ENCODE data around the gene PTPRA. TPM values are rescaled to one million over a fixed set of nuclear protein-coding genes. Genes with fewer than 3 reads are reported as not detected.
A peak's percentile ranks its signal among the peaks of the same experiment; 100 is the strongest.
"Not testable (repeated sequence)": the region's sequence is repeated elsewhere in the genome, so short reads cannot be mapped to it uniquely, and the experiment has no call there.

Gene PTPRA
- total and polyA plus RNA-seq, 9 donors = 37.4 to 60.5 (median 45.7) TPM

DNA sequence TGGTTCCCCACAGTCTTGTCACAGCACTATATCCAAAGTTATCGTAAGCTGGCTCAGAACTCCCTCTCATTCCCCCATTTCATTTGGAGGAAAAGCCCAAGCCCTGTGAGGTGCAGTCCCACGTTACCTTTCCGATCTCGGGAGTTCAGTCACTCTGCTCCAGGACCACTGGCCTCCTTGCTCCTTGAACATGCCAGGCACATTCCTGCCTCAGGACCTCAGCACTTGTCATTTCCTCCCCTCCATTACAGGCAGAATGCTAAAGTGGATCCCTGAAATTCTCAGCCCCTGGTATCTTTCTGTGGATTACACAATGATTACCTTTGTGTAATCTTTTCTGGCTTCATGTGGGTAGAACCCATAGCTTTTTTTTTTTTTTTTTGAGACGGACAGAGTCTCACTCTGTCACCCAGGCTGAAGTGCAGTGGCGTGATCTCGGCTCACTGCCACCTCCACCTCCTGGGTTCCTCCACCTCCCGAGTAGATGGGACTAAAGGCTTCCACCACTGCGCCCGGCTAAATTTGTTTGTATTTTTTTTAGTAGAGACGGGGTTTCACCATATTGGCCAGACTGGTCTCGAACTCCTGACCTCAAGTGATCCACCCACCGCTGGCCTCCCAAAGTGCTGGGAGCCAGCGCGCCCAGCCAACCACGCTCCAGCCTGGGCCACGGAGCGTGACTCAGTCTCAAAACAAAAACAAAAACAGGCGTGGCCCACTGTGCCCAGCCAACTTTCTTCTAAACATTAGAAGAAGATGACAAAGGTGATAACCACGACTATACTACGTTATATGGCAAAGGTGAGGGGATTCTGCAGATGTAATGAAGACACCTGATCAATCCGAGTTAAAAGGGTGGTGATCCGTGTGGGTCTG is 194.1 kb downstream of the PTPRA start:
- Histone ChIP-seq H3K4me1 (ENCODE audit: control insufficient read depth, insufficient read depth, low read length) (peaks cover 8% of the 10 kb centered on the region), H3K27ac (ENCODE audit: low read length) (no peak overlapping the region), H3K27me3 (ENCODE audit: control insufficient read depth, insufficient read depth, low read length) (peaks cover 19% of the 10 kb centered on the region), H3K4me3 (ENCODE audit: low read length) (no peak overlapping the region), H3K9me3 (replicated peaks; ENCODE audit: control insufficient read depth, low read depth, low read length) (no peaks in the 10 kb centered on the region), H3K36me3 (ENCODE audit: control insufficient read depth, insufficient read depth, low read length) (no peaks in the 10 kb centered on the region)
- 78% methylated on average over 14 of the region's 23 CpGs for WGBS (ENCODE audit: insufficient coverage)
- no peak for DNase-seq

DNA sequence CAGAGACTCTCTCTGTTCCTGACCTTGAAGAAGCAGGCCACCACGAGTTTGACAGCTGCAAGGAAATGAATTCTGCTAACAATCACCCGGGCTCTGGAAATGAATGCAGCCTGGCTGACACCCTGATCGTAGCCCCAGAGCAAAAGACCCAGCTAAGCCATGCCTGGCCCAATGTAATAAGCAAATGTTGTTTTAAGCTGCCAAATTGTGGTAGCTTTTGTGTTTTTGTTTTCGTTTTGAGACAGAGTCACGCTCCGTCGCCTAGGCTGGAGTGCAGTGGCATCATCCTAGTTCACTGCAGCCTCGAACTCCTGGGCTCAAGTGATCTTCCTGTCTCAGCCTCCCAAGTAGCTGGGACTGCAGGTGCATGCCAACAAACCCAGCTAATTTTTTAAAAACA is 194.8 kb downstream of the PTPRA start:
- Histone ChIP-seq H3K4me1 (ENCODE audit: control insufficient read depth, insufficient read depth, low read length) (peaks cover 10% of the 10 kb centered on the region), H3K4me3 (ENCODE audit: low read length) (no peak overlapping the region), H3K27ac (ENCODE audit: low read length) (no peak overlapping the region), H3K36me3 (ENCODE audit: control insufficient read depth, insufficient read depth, low read length) (no peaks in the 10 kb centered on the region), H3K27me3 (ENCODE audit: control insufficient read depth, insufficient read depth, low read length) (peaks cover 26% of the 10 kb centered on the region), H3K9me3 (replicated peaks; ENCODE audit: control insufficient read depth, low read depth, low read length) (no peaks in the 10 kb centered on the region)
- DNase-seq = no peak
- WGBS (ENCODE audit: insufficient coverage) = 66% methylated on average over 7 of the region's 8 CpGs

DNA sequence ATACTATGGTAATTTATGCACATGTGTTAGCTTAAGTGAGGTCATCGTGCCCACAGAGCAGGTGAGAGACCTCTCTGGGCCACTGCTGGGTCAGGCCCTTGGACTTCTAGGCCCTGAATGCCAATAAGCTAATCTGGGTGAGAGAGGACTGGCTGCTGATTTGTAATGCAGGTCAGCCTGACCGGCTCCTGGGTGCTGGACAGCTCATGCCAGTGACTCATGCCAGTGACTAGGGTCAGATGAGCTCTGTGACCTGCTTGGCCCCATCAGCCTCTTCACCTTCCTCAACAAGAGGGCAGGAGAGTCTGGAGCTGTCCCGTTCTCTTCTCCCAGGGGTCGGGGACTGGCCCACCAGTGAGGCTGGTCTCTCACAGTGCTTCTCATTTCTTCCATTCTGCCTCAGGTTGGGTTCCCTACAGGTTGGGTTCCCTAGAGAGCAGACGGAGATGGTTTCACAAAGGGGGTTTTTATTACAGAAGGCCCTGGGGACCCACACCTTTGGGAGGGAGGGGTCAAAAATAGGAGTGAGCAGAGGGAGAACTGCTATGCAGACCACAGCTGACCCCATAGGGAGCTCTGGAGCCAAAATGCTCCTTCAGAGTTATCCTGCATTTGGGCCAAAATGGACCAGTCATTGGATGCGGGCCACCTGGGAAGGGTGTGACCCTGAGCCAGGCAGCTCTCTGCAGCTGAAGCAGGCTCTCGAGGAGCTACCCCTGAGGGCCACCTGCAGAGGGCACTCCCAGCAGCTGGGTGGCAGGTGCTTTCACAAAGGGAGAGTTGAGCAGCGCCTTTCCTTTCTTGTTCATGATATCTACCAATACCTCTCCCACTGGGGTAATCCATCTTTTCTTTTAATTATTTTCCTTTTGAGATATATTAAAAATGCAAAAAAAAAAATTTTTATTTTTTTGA is 196.0 kb downstream of the PTPRA start:
- no peaks in the 10 kb centered on the region for H3K36me3 ChIP-seq (ENCODE audit: control insufficient read depth, insufficient read depth, low read length)
- no peaks in the 10 kb centered on the region for H3K9me3 ChIP-seq (replicated peaks; ENCODE audit: control insufficient read depth, low read depth, low read length)
- 77% methylated on average over 4 of the region's 8 CpGs for WGBS (ENCODE audit: insufficient coverage)
- no peak for DNase-seq
- peaks cover 10% of the 10 kb centered on the region for H3K4me1 ChIP-seq (ENCODE audit: control insufficient read depth, insufficient read depth, low read length)
- no peak overlapping the region for H3K4me3 ChIP-seq (ENCODE audit: low read length)
- H3K27ac ChIP-seq (ENCODE audit: low read length) = no peak overlapping the region
- peaks cover 29% of the 10 kb centered on the region for H3K27me3 ChIP-seq (ENCODE audit: control insufficient read depth, insufficient read depth, low read length)

DNA sequence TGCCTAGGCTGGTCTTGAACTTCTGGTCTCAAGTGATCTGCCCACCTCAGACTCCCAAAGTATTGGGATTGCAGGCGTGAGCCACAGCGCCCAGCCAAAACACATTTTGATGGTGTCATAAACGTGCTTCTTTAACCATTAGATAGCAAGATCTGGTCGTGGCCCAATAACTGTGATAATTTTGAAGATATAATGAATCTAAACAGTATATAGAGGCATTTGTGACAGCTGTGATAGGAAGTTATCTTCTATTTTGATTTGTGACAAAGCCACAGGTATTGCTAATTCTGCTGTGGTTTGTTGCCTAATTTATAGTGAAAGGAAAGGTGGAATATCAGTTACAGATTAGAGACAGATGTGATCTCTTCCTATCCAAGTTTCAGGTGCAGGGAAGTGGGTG is 197.4 kb downstream of the PTPRA start:
- DNase-seq = no peak
- H3K4me1 ChIP-seq (ENCODE audit: control insufficient read depth, insufficient read depth, low read length) = peaks cover 10% of the 10 kb centered on the region

DNA sequence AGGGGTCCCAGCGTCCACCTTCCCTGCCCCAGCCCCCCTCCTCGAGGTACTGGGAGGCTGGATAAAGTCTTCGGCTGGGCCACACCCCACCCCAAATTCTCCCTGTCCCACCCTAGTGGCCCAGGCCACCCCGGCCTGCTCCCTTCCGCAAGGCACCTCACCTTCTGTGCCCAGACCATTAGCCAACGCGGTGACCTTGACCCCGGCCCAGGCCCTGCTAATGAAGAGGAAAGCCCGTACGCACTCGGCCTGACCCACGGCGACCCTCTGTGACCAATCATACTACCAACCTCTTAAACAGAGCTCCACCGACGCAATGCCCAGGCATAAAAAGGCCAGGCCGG is 198.0 kb downstream of the PTPRA start:
- Histone ChIP-seq H3K4me1 (ENCODE audit: control insufficient read depth, insufficient read depth, low read length) (peaks cover 10% of the 10 kb centered on the region), H3K27me3 (ENCODE audit: control insufficient read depth, insufficient read depth, low read length) (peaks cover 40% of the 10 kb centered on the region), H3K36me3 (ENCODE audit: control insufficient read depth, insufficient read depth, low read length) (no peaks in the 10 kb centered on the region), H3K27ac (ENCODE audit: low read length) (no peak overlapping the region), H3K9me3 (replicated peaks; ENCODE audit: control insufficient read depth, low read depth, low read length) (no peaks in the 10 kb centered on the region), H3K4me3 (ENCODE audit: low read length) (peak overlapping the region; percentile 45)
- DNase-seq = no peak
- WGBS (ENCODE audit: insufficient coverage) = 43% methylated on average over 16 of the region's 16 CpGs

More for the DNA sequence above, 197.4 kb downstream of the PTPRA start:
- Histone ChIP-seq H3K27ac (ENCODE audit: low read length) (no peak overlapping the region), H3K9me3 (replicated peaks; ENCODE audit: control insufficient read depth, low read depth, low read length) (no peaks in the 10 kb centered on the region), H3K36me3 (ENCODE audit: control insufficient read depth, insufficient read depth, low read length) (no peaks in the 10 kb centered on the region), H3K4me3 (ENCODE audit: low read length) (no peak overlapping the region), H3K27me3 (ENCODE audit: control insufficient read depth, insufficient read depth, low read length) (peaks cover 35% of the 10 kb centered on the region)
- 80% methylated on average over 1 of the region's 4 CpGs for WGBS (ENCODE audit: insufficient coverage)

DNA sequence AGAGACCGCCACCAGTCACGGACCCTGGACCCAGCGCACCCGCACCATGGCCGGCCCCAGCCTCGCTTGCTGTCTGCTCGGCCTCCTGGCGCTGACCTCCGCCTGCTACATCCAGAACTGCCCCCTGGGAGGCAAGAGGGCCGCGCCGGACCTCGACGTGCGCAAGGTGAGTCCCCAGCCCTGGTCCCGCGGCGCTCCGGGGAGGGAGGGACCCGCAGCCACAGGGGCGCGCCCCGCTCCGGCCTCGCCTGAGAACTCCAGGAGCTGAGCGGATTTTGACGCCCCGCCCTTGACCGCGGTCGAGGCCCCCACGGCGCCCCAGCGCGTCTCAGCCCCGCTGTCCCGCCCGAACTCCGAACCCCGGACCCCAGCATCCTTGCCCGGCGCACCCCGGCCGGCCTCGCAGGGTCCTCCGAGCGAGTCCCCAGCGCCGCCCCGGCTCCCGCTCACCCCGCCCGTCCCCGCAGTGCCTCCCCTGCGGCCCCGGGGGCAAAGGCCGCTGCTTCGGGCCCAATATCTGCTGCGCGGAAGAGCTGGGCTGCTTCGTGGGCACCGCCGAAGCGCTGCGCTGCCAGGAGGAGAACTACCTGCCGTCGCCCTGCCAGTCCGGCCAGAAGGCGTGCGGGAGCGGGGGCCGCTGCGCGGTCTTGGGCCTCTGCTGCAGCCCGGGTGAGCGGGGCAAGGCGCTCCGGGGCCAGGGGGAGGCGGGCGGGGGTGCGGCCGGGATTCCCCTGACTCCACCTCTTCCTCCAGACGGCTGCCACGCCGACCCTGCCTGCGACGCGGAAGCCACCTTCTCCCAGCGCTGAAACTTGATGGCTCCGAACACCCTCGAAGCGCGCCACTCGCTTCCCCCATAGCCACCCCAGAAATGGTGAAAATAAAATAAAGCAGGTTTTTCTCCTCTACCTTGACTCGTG is 198.6 kb downstream of the PTPRA start, which contains the start of gene OXT:
OXT (plus strand) TSS at position 11 of the 920 bp plus-strand sequence; CDS start at position 47, 36 bp downstream.
- no peak within 1 kb of the TSS for H3K27ac ChIP-seq (ENCODE audit: low read length)
- no peaks in the 10 kb centered on the region for H3K9me3 ChIP-seq (replicated peaks; ENCODE audit: control insufficient read depth, low read depth, low read length)
- peaks cover 42% of the 10 kb centered on the region for H3K27me3 ChIP-seq (ENCODE audit: control insufficient read depth, insufficient read depth, low read length)
- DNase-seq = peak; percentile 68
- 6% methylated on average over 84 of the region's 95 CpGs for WGBS (ENCODE audit: insufficient coverage)
- H3K4me1 ChIP-seq (ENCODE audit: control insufficient read depth, insufficient read depth, low read length) = peaks cover 10% of the 10 kb centered on the region
- no peaks in the 10 kb centered on the region for H3K36me3 ChIP-seq (ENCODE audit: control insufficient read depth, insufficient read depth, low read length)
- H3K4me3 ChIP-seq (ENCODE audit: low read length) = peak within 1 kb of the TSS; percentile 45

DNA sequence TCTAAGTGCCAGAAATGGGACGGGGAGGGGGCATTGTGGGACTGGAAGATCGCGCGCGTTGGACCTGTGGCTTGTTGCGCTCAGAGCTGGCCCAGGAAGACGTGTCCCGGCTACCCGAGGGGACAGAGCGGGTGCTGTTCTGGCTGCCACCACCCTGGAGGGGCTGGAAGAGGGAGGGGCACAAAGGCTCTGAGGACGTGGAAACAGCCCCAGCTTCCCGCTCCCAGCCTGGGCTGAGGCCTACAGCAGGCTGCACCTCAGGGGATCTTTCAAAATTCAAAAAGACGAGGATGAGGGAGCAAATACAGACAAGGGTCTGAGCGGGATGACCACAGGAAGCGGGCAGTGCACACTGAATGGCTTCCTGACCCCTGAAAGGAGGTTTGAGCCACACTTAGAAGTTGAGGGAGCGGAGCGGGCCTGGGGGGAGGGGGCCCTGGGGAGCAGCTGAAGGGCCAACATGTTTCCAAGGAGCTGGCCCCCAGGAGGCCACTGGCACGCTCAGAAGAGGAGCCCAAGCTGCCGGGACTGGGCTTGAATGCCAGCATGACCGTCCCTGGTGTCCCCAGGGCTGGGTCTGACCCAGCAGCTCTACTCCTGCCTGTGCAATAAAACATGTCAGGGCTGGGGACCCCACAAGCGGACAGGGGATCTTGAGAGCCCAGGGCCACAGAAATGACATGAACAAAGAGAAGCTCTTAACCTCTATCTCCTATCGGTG is 199.4 kb downstream of the PTPRA start:
- 61% methylated on average over 19 of the region's 22 CpGs for WGBS (ENCODE audit: insufficient coverage)
- DNase-seq = no peak
- Histone ChIP-seq H3K4me1 (ENCODE audit: control insufficient read depth, insufficient read depth, low read length) (peaks cover 10% of the 10 kb centered on the region), H3K27me3 (ENCODE audit: control insufficient read depth, insufficient read depth, low read length) (peaks cover 44% of the 10 kb centered on the region), H3K9me3 (replicated peaks; ENCODE audit: control insufficient read depth, low read depth, low read length) (no peaks in the 10 kb centered on the region), H3K36me3 (ENCODE audit: control insufficient read depth, insufficient read depth, low read length) (no peaks in the 10 kb centered on the region), H3K4me3 (ENCODE audit: low read length) (peak overlapping the region; percentile 45), H3K27ac (ENCODE audit: low read length) (no peak overlapping the region)

DNA sequence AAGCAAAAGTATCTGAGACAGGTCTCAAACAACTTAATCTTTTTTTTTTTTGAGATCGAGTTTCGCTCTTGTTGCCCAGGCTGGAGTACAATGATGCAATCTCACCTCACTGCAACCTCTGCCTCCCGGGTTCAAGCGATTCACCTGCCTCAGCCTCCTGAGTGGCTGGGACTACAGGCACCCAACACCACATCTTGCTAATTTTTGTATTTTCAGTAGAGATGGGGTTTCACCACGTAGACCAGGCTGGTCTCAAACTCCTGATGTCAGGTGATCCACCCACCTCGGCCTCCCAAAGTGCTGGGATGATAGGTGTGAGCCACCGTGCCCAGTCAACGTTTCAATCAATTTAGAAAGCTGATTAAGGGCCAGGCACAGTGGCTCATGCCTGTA is 200.0 kb downstream of the PTPRA start:
- not testable (repeated sequence) for H3K4me3 ChIP-seq (ENCODE audit: low read length); DNase-seq; H3K36me3 ChIP-seq (ENCODE audit: control insufficient read depth, insufficient read depth, low read length); H3K9me3 ChIP-seq (replicated peaks; ENCODE audit: control insufficient read depth, low read depth, low read length); H3K27ac ChIP-seq (ENCODE audit: low read length)
- peaks cover 10% of the 10 kb centered on the region for H3K4me1 ChIP-seq (ENCODE audit: control insufficient read depth, insufficient read depth, low read length)
- 86% methylated on average over 5 of the region's 8 CpGs for WGBS (ENCODE audit: insufficient coverage)
- H3K27me3 ChIP-seq (ENCODE audit: control insufficient read depth, insufficient read depth, low read length) = peaks cover 44% of the 10 kb centered on the region

DNA sequence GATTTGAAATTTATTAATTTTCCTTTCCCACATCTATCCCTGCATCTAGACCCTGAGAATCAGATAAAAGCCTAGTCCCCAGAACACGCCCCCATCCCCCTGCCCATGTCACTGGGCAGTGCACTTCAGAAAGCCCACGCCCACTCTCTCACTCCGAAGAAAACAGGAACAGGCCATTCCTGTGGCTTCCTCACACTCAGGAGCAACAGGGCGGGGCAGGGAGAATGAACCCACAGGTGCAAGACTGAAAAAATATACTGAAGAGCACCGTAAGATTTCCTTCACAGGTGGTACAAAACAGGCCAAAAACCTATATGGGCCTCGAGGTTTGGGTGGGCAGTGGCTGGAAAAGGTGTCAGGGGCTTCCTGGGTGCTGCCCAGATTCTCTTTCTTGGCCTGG is 201.5 kb downstream of the PTPRA start:
- H3K9me3 ChIP-seq (replicated peaks; ENCODE audit: control insufficient read depth, low read depth, low read length) = no peaks in the 10 kb centered on the region
- no peak overlapping the region for H3K4me3 ChIP-seq (ENCODE audit: low read length)
- WGBS (ENCODE audit: insufficient coverage) = 77% methylated on average over 5 of the region's 6 CpGs
- DNase-seq = no peak
- H3K27me3 ChIP-seq (ENCODE audit: control insufficient read depth, insufficient read depth, low read length) = peaks cover 46% of the 10 kb centered on the region
- H3K36me3 ChIP-seq (ENCODE audit: control insufficient read depth, insufficient read depth, low read length) = no peaks in the 10 kb centered on the region
- H3K4me1 ChIP-seq (ENCODE audit: control insufficient read depth, insufficient read depth, low read length) = peaks cover 10% of the 10 kb centered on the region
- H3K27ac ChIP-seq (ENCODE audit: low read length) = no peak overlapping the region
